Smooth muscle cell of the umbilical artery (primary cell): ENCODE results near the gene OPRL1. TPM values are rescaled to one million over a fixed set of nuclear protein-coding genes. Genes with fewer than 3 reads are reported as not detected.

Source experiments
- total RNA-seq: library from RNA; depleted of rRNA; stranded (reverse); fragments of >200 nt; gene quantifications from 2 replicates; pipeline ENCODE4 v1.2.3, GENCODE V29; 2014

OPRL1 gene
- total RNA-seq = 3.0 TPM in 2 replicates

DNA sequence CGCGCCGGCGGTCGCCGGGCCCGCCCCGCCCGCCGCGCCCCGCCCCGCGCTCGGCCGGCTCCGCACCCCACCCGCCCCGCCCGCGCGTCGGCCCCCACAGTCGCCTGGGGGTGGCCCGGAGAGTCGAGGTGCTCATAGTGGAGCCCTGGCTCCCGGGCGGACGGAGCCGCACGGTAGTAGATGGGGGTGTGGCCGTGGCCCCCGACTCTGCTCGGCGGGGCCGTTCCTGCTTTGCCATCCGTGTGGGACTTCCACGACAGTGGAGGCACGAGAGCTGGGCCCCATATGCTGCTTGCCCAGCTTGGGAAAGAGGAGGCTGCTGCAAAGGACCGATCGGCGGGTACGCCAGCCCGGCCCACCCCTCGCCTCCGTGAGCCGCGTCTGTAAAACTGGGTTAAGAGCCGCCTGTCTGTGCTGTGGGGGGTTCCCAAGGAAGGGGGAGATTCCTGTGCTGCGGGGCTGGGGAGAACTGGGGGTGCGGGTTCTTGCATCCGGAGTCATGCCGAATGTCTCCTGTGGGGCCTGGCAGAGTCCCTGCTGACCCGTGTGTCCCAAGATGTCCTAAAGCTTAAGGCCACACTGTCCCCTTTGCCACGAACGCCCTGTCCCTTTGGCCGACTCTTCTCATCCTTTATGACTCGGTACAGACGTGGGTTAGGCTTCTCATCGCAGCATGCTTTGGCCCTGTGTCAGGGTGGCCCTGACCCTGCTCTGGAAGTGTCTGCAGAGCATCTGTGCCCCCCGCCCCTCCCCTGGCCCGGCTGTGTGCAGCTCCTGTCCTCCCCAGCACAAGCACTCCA lies at the start of gene OPRL1:
Gene OPRL1 (plus strand): TSS at position 70 of the 800 bp plus-strand sequence. CDS start 12,639 bp downstream, outside the sequence.

GRCh38 chr20:64035933-64036345 lies 43.9 kb upstream of the OPRL1 start, which contains the start of gene C20orf204:
C20orf204 (plus strand) TSS chr20:64036182; CDS start chr20:64036324, 142 bp downstream.

DNA sequence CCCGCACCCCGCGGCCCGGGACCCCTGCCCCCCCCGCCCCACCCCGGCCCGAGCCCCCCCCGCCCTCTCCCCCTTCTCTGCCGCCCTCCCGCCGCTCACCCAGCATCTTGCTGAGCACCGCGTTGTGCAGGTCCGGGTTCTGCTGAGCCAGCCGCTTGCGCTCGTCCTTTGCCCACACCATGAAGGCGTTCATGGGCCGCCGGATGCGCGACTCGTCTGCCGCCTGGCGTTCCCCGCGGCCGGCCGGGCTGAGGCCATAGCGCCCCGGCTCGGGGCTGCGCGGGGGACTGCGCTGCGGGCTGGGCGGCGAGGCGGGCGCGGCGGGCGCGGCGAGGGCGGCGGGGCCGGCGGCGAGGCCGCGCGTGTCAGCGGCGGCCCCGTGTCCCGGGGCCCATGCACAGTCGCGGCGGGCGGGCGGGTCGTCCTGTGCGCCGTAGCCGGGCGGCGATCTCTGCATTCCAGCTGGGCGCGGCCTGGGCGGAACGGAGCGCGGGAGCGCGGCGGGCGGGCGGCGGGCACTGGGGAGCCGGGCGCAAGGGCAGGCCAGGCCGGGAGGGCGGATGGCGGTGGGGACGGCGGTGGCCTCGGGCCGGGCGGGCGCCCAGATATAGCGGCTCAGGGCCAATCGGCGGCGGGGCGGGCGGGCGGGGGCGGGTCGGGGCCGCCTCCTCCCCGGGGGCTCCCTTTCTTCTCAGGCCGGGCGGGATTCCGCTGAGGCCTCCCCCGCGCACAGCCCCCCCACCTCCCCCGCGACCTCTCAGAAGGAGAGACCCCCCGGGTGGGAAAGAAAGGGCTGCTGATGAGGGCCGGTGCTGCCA lies 30.6 kb upstream of the OPRL1 start, which contains the start of gene SOX18:
Gene SOX18 (minus strand): TSS at position 580 of the 818 bp plus-strand sequence. CDS start 123 bp downstream, at position 457.

GRCh38 chr20:64062596-64063388 lies 17.1 kb upstream of the OPRL1 start, which contains the start of gene TCEA2:
TCEA2 (plus strand) TSS chr20:64063198; CDS start chr20:64063313, 115 bp downstream.

GRCh38 chr20:64079273-64080012 lies 439 bp upstream of the OPRL1 start, which contains the start of gene RGS19:
RGS19 (minus strand) TSS chr20:64079518; CDS start chr20:64076886, 2,632 bp downstream.

GRCh38 chr20:64083804-64084684 lies 4.2 kb downstream of the OPRL1 start, which contains the start of gene LKAAEAR1:
LKAAEAR1 (minus strand) TSS chr20:64084398; CDS start chr20:64084219, 179 bp downstream.

DNA sequence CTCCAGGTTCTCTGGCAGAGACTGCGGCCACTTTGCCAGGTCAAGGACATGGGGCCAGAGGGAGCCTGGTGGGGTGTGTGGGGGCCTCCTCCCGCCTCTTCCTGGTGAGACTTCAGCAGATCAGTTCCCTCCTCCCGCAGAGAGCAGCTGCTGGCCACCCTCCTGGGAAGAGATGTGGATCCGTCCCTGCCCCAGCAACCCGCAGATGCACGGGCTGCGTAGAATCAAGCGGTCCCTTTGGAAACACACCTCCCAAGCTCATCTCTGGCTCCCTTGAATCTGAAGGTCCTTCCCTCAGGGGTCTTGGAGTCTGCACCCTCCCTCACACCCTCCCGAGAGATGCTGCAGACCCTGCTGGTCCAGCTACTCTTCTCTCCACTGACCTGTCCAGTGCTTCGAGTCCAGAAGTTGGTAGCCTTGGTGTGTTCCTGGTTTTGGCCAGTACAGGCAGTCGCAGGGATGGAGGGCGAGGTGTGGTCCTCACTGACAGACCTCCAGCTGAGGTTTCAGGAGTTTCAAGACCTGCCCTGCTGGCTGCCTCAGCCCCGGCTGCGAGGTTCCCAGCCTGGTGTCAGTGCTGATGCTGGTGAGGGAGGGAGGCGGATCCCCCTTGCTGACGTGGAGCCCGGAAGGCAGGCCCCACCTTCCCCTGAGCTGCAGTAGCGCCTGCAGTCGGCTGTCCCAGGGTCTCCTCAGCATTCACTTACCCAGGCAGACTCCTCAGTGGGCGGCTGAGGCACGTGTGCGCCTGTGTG lies 27.3 kb downstream of the OPRL1 start, which contains the start of gene NPBWR2:
Gene NPBWR2 (minus strand): TSS at position 585 of the 755 bp plus-strand sequence. CDS start 734 bp downstream, outside the sequence.

Other genes with a start within 250 kb of the OPRL1 start
- 0.42 and 0.59 TPM in 2 replicates for gene ZBTB46, start 248.8 kb upstream of the OPRL1 start, total RNA-seq
- gene ABHD16B, start 218.6 kb upstream of the OPRL1 start, total RNA-seq = 0.09 TPM in 1 of 2 replicates, not detected in the other
- 127 and 187 TPM in 2 replicates for gene TPD52L2, start 214.8 kb upstream of the OPRL1 start, total RNA-seq
- gene DNAJC5, start 185.0 kb upstream of the OPRL1 start, total RNA-seq = 79.7 and 83.4 TPM in 2 replicates
- gene UCKL1, start 123.7 kb upstream of the OPRL1 start, total RNA-seq = 15.7 and 22.6 TPM in 2 replicates
- gene ZNF512B, start 110.2 kb upstream of the OPRL1 start, total RNA-seq = 6.2 and 10.6 TPM in 2 replicates
- 0.30 and 2.4 TPM in 2 replicates for gene SAMD10, start 100.4 kb upstream of the OPRL1 start, total RNA-seq
- gene PRPF6, start 99.0 kb upstream of the OPRL1 start, total RNA-seq = 58.2 and 72.9 TPM in 2 replicates
- 0.88 and 0.89 TPM in 2 replicates for gene C20orf204, start 43.9 kb upstream of the OPRL1 start, total RNA-seq
- under 0.01 TPM in 1 of 2 replicates, not detected in the other for gene SOX18, start 30.4 kb upstream of the OPRL1 start, total RNA-seq
- gene TCEA2, start 16.9 kb upstream of the OPRL1 start, total RNA-seq = 27.2 and 35.3 TPM in 2 replicates
- gene RGS19, start 564 bp upstream of the OPRL1 start, total RNA-seq = 14.0 and 16.0 TPM in 2 replicates
- gene LKAAEAR1, start 4.3 kb downstream of the OPRL1 start, total RNA-seq = not detected in 2 replicates
- gene NPBWR2, start 27.5 kb downstream of the OPRL1 start, total RNA-seq = not detected in 2 replicates
- gene MYT1, start 84.4 kb downstream of the OPRL1 start, total RNA-seq = not detected in 2 replicates
- 41.2 and 42.5 TPM in 2 replicates for gene PCMTD2, start 175.7 kb downstream of the OPRL1 start, total RNA-seq